ENCODE results near the gene GPC1. TPM values are rescaled to one million over a fixed set of nuclear protein-coding genes. Genes with fewer than 3 reads are reported as not detected.

GPC1 gene
- polyA plus RNA-seq, 1 experiment: 46.8 TPM

GRCh38 chr2:240437861-240438809 is 2.7 kb downstream of the GPC1 start:
- H3K27ac ChIP-seq (ENCODE audit: low read depth, low read length): peak overlapping the region; percentile 31
- CTCF ChIA-PET: interaction anchor here (0.7 to 4.5 kb wide), 11 partner anchors 13 to 377 kb away, joined by 3 to 40 read pairs (median 4); no protein-coding TSS in a partner anchor

GRCh38 chr2:240438810-240439697 is 3.6 kb downstream of the GPC1 start:
- DNase-seq (ENCODE audit: low read depth, low spot score): no peak
- no peak for TF ChIP-seq CTCF (IDR thresholded peaks at IDR 0.05; ENCODE audit: low read depth, low read length)
- H3K4me3 ChIP-seq (ENCODE audit: low read depth, low read length): no peak overlapping the region; the same call in 1 of the 2 replicates
- ChIA-PET POLR2A (no interaction called here), CTCF (interaction anchor here (0.7 to 4.5 kb wide), 11 partner anchors 12 to 378 kb away, joined by 3 to 40 read pairs (median 4); no protein-coding TSS in a partner anchor)
- H3K9me3 ChIP-seq (ENCODE audit: control insufficient read depth, insufficient read depth, low read length): no peaks in the 10 kb centered on the region; the same call in 1 of the 2 replicates
- no peak overlapping the region for H3K27ac ChIP-seq (ENCODE audit: low read depth, low read length)
- no peaks in the 10 kb centered on the region for H3K27me3 ChIP-seq (ENCODE audit: control insufficient read depth, insufficient read depth, low read length)

More at GRCh38 chr2:240437861-240438809, 2.7 kb downstream of the GPC1 start:
- Histone ChIP-seq H3K4me3 (ENCODE audit: low read depth, low read length) (peak overlapping the region; percentile 70), H3K27me3 (ENCODE audit: control insufficient read depth, insufficient read depth, low read length) (no peaks in the 10 kb centered on the region), H3K9me3 (ENCODE audit: control insufficient read depth, insufficient read depth, low read length) (peaks cover 4% of the 10 kb centered on the region; the same call in 1 of the 2 replicates)
- DNase-seq (ENCODE audit: low read depth, low spot score): no peak
- POLR2A ChIA-PET: no interaction called here
- TF ChIP-seq CTCF (IDR thresholded peaks at IDR 0.05; ENCODE audit: low read depth, low read length): peak; percentile 97

GRCh38 chr2:240439698-240440151 is 4.3 kb downstream of the GPC1 start:
- Histone ChIP-seq H3K9me3 (ENCODE audit: control insufficient read depth, insufficient read depth, low read length) (no peaks in the 10 kb centered on the region; the same call in 1 of the 2 replicates), H3K27ac (ENCODE audit: low read depth, low read length) (no peak overlapping the region), H3K4me3 (ENCODE audit: low read depth, low read length) (no peak overlapping the region), H3K27me3 (ENCODE audit: control insufficient read depth, insufficient read depth, low read length) (no peaks in the 10 kb centered on the region)
- DNase-seq (ENCODE audit: low read depth, low spot score): no peak
- CTCF ChIA-PET: interaction anchor here (1.5 to 4.5 kb wide), 3 partner anchors 204 to 289 kb away, joined by 7 to 40 read pairs (median 10); no protein-coding TSS in a partner anchor
- no peak for TF ChIP-seq CTCF (IDR thresholded peaks at IDR 0.05; ENCODE audit: low read depth, low read length)
- POLR2A ChIA-PET: no interaction called here

- ChIA-PET POLR2A (no interaction called here), CTCF (interaction anchor here (1.8 to 4.5 kb wide), 2 partner anchors 204 to 208 kb away, joined by 10 to 40 read pairs; no protein-coding TSS in a partner anchor)
- Histone ChIP-seq H3K4me3 (ENCODE audit: low read depth, low read length) (no peak overlapping the region), H3K9me3 (ENCODE audit: control insufficient read depth, insufficient read depth, low read length) (no peaks in the 10 kb centered on the region; the same call in 1 of the 2 replicates), H3K27ac (ENCODE audit: low read depth, low read length) (no peak overlapping the region), H3K27me3 (ENCODE audit: control insufficient read depth, insufficient read depth, low read length) (no peaks in the 10 kb centered on the region)
- TF ChIP-seq CTCF (IDR thresholded peaks at IDR 0.05; ENCODE audit: low read depth, low read length): no peak
- no peak for DNase-seq (ENCODE audit: low read depth, low spot score)
Measured at GRCh38 chr2:240440251-240440650, 4.8 kb downstream of the GPC1 start.

Measured in AG04450 (cell line).